DMS53 treated with DMSO at 0.1 percent for 48 hours (cell line): ENCODE measurements around the gene PCDH15.

Experiments
- DNase-seq: peaks from one replicate; lab custom pipeline; 2025; ENCODE audit not compliant: unreplicated experiment; lab: John Stamatoyannopoulos, UW

The PCDH15 gene

GRCh38 chr10:54576541-54576940, 224.5 kb downstream of the PCDH15 start:
- DNase-seq: no peak

GRCh38 chr10:54559498-54559897, 241.5 kb downstream of the PCDH15 start:
- no peak for DNase-seq

GRCh38 chr10:54554028-54554427, 247.0 kb downstream of the PCDH15 start:
- no peak for DNase-seq

- no peak for DNase-seq
Observed at GRCh38 chr10:54550016-54550415, 251.0 kb downstream of the PCDH15 start.

GRCh38 chr10:54531296-54531695, 269.7 kb downstream of the PCDH15 start:
- DNase-seq: no peak

GRCh38 chr10:54530299-54530698, 270.7 kb downstream of the PCDH15 start:
- no peak for DNase-seq

GRCh38 chr10:54525816-54526215, 275.2 kb downstream of the PCDH15 start:
- no peak for DNase-seq

GRCh38 chr10:54515244-54515643, 285.8 kb downstream of the PCDH15 start:
- DNase-seq: peak; percentile 40

GRCh38 chr10:54503863-54504262, 297.2 kb downstream of the PCDH15 start:
- no peak for DNase-seq

GRCh38 chr10:54501929-54502328, 299.1 kb downstream of the PCDH15 start:
- no peak for DNase-seq

GRCh38 chr10:54496852-54497251, 304.2 kb downstream of the PCDH15 start:
- DNase-seq: no peak

GRCh38 chr10:54487743-54488142, 313.3 kb downstream of the PCDH15 start:
- no peak for DNase-seq

GRCh38 chr10:54485971-54486370, 315.1 kb downstream of the PCDH15 start:
- no peak for DNase-seq

GRCh38 chr10:54484186-54484585, 316.8 kb downstream of the PCDH15 start:
- DNase-seq: no peak

GRCh38 chr10:54478601-54479000, 322.4 kb downstream of the PCDH15 start:
- DNase-seq: no peak

GRCh38 chr10:54477738-54478137, 323.3 kb downstream of the PCDH15 start:
- no peak for DNase-seq

GRCh38 chr10:54470324-54470631, 330.8 kb downstream of the PCDH15 start:
- DNase-seq: no peak

GRCh38 chr10:54469587-54470323, 331.3 kb downstream of the PCDH15 start:
- DNase-seq: no peak

- DNase-seq: no peak
Observed at GRCh38 chr10:54454271-54454670, 346.8 kb downstream of the PCDH15 start.

GRCh38 chr10:54449056-54449455, 352.0 kb downstream of the PCDH15 start:
- no peak for DNase-seq

GRCh38 chr10:54444170-54444569, 356.9 kb downstream of the PCDH15 start:
- no peak for DNase-seq

- no peak for DNase-seq
Observed at GRCh38 chr10:54441275-54441674, 359.8 kb downstream of the PCDH15 start.

- no peak for DNase-seq
Observed at GRCh38 chr10:54434782-54435181, 366.2 kb downstream of the PCDH15 start.
